Mammary epithelial cell (primary cell): Measurements from ENCODE around the gene BIRC2.

Experiments
- CTCF ChIP-seq, 2 donors: IDR thresholded peaks in 1 of 2; conservative IDR thresholded peaks in 1 of 2; 2 replicates each; pipeline ENCODE4 v1.5.1; 2011 to 2012; ENCODE audit warnings: inconsistent platforms in 2 of 2, low read length in 2 of 2, mild to moderate bottlenecking in 2 of 2, control low read depth in 1 of 2, low read depth in 1 of 2; ENCODE audit not compliant: insufficient read depth in 1 of 2; ENCODE audit errors: extremely low read depth in 1 of 2
- EZH2 ChIP-seq: IDR thresholded peaks from 2 replicates; pipeline ENCODE4 v1.6.1; 2012; ENCODE audit warnings: low read length, inconsistent platforms, borderline replicate concordance

- TF ChIP-seq CTCF (conservative IDR thresholded peaks at IDR 0.05 in 1 of 2, IDR thresholded peaks at IDR 0.05 in 1 of 2; ENCODE audit: extremely low read depth in 1 of 2, insufficient read depth in 1 of 2, low read depth in 1 of 2, low read length in 2 of 2) (no peak), EZH2 (no peak)
These were observed 66.5 kb downstream of the BIRC2 start for GRCh38 chr11:102413497-102413896.
